Iris pigment epithelial cell (primary cell): Measurements from ENCODE around the gene CYP27B1.

ENCODE experiments used
- DNase-seq: peaks from one replicate; pipeline ENCODE4 v3.0.0-alpha.2; 2011; ENCODE audit warnings: low read depth

Gene CYP27B1

DNA sequence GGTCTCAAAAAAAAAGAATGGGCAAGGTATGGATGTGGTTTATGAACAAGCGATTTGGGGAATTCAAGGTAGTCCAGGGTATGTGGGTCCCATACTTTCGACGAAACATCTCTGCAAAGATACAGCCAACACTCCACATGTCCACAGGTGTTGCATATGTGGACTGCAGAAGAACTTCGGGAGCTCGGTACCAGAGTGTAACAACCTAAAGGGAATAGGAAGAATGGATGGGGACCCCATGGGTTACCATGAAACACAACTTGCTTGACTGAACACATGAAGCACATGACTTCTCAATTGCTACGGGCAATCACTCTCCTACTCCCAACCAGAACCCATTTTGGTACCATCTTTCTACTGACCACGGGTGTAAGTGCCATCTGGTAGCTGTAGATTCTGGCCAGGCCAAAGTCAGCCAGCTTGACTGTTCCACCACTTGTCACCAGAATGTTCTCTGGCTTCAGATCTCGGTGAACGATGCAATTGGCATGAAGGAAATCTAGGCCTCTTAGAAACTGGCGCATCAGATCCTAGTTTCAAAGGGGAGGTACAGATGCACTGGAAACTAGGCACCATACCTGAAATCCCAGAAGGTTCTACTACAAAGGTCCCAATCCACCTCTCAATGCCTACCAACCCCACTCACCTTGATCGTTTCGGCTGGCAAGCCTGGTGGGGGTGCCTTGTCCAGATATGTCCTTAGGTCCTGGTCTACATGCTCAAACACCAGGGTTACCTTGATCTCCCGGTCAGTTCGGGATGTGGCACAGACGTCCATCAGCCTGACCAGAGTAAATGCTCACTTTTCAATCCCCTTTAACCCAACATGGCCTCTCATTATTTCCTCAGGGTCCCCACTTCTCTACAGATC, 16.1 kb downstream of the CYP27B1 start:
- no peak for DNase-seq

GRCh38 chr12:57749061-57749460, 17.8 kb downstream of the CYP27B1 start:
- no peak for DNase-seq

GRCh38 chr12:57746025-57746424, 20.9 kb downstream of the CYP27B1 start:
- DNase-seq, result no peak

- DNase-seq, result no peak
These were observed 21.4 kb downstream of the CYP27B1 start for GRCh38 chr12:57745485-57745881.

DNA sequence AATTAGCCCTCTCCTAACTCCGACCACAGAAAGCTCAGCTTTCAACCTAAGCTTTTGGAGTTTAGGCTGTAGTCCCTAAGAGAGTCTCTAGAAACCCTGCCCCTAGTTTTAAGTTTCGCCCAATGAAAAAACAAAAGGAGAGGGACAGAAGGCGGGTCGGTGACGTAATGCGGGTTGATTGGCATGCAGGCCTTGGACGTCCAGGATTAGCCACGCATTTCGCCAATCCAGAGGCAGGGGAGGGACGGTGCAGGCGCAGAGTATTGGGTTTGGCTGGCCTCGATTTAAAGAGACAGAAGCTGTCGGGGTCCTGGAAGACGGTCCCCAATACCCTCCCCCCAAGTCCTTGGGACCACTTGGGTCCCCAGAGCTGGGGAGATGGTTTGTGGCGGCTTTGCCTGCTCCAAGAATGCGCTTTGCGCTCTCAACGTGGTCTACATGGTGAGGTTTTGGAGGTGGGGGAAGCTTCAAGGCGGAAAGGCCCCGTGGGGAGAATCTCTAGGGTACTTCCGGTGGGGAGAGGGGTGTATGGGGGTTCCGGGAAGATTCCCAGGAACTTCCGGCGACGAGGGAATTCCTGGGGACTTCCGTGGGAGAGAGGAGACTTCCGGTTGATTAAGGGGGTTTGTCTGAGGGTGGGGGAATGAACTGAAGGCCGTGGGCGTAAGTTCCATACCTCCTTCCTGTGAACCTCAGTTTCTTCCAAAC, 21.9 kb downstream of the CYP27B1 start, which contains the start of gene TSPAN31:
Gene TSPAN31, plus strand, starts transcription at position 263 of the 708 bp plus-strand sequence. Its CDS starts 116 bp downstream, at position 379.
- DNase-seq, result peak; percentile 99

- DNase-seq, result peak; percentile 76
These were observed 22.6 kb downstream of the CYP27B1 start for GRCh38 chr12:57744194-57744776.

DNA sequence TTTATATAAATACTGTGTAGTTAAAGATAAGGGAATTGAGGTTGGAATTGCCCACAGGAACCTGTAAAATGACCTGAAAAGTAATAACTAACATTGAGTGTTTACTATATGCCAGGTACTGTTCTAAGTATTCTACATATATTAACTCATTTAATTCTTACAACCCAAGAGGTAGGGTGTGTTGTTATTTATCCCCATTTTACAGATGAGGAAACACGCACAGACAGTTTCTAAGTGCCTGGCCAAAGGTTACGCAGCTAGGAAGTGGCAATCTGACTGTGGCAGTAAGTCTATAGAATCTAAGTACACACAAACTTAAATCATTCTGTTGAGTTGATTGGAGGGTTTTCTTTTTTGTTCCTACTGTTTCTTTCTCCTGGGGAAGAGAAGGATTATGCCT, 23.1 kb downstream of the CYP27B1 start:
- no peak for DNase-seq

DNA sequence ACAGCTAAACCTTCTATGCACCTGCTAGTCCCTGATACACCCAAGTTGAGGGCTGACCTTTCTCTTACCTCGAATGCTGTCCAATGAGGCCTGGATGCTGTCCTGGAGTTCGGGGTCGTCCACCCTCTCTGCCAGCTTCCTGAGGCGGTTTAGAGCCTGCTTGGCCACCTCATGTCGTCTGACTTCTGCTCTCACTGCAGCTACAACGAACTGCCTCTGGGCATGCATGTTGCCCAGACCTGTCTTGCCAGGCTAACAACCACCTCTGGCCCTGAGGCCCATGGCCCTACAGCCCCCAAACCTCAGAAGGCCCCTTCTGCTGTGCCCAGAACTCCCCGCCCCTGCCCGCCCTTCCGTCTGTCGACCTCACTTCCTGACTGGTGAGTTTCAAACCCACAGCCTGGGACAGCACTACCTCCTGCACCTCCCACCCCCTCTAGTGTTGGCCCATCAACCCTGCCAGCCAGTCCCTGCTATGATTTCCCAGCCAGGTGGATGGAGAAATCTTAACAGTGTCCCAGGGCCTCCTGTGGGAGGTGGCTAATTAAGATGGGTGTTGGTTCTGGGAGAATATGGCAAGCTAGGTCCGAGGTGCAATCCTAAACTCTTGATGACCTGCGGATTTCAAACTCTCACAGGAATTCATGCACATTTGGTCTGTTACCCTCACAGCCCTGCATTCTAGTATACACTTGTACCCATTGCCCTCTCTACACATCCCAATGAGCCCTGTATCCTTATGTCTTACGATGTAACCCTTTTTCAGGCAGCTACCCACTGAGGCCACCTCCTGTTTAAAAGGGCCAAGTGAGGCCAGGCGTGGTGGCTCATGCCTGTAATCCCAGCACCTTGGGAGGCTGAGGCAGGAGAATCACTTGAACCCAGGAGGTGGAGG, 24.8 kb downstream of the CYP27B1 start:
- no peak for DNase-seq

GRCh38 chr12:57741413-57741789, 25.5 kb downstream of the CYP27B1 start:
- no peak for DNase-seq

- no peak for DNase-seq
These were observed 26.0 kb downstream of the CYP27B1 start for GRCh38 chr12:57740656-57741412.

DNA sequence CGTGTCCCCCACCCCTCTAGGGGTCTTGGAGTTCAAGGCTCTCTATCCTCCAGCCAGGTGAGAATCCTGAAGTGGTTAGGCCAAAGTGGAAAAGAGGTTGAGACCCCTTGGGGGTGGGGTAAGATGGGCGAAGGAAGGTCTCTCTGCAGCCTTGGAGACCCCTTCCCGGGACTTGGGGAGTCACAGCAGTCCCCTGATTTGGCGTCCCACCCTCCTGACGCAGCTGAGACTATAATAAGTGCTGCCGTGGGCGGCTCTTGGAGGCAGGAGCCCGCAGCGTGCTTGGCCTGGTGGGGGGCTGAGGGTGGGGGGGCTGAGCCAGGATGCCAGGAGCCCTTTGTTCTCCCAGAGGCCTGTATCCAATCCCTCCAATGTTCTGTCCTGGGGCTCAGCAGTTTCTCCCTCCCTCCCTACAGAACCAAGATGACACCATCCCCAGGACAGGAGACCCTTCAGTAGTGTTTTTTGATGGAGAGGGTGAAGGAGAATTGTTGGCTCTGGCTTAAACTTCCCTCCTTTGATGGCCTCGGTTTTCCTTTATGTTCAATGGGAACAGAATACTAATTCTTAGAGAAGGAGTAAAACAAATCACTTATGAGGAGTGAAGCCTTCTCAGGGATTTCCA, 26.9 kb downstream of the CYP27B1 start:
- no peak for DNase-seq

GRCh38 chr12:57739387-57739786, 27.5 kb downstream of the CYP27B1 start:
- DNase-seq, result no peak

GRCh38 chr12:57738661-57739237, 28.1 kb downstream of the CYP27B1 start, which contains the start of gene AGAP2:
AGAP2 (minus strand) TSS chr12:57738742; CDS start chr12:57738246, 496 bp downstream.
- no peak for DNase-seq

DNA sequence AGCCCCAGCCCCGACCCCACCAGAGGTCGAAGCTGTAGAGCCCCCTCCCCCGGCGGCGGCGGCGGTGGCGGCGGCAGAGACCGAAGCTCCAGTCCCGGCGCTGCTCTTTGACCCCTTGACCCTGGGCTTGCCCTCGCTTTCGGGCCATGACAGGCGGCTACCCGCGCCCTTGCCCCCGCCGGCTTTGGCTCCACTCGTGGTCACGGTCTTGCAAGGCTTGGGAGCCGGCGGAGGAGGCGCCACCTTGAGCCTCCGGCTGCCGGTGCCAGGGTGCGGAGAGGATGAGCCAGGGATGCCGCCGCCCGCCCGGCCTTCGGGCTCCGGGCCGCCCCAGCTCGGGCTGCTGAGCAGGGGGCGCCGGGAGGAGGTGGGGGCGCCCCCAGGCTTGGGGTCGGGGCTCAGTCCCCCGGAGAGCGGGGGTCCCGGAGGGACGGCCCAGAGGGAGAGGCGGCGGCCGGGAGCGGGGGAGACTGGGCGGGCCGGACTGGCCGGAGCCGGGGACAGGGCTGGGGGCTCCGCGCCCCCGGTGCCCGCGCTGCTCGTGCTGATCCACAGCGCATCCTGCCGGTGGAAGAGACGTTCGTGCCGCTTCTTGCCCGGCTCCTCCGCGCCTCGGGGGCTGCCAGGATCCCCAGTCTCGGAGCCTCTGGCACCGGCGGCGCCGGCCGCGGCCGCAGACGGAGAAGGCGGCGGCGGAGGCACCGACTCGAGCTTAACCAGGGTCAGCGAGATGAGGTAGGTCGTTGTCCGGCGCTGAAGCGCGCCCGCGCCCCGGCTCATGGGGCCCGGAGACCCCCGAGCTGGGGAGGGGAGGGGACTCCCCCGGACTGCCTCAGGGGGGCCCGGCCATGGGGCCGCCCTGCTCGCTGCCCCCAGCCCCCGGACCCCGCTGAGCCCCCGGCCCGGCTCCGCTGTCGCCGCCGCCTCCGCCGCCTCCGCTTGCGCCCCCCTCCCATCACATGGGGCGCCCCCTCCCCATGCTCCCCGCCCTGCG, 29.1 kb downstream of the CYP27B1 start:
- DNase-seq, result no peak

- DNase-seq, result no peak
These were observed 30.0 kb downstream of the CYP27B1 start for GRCh38 chr12:57736741-57737466.

DNA sequence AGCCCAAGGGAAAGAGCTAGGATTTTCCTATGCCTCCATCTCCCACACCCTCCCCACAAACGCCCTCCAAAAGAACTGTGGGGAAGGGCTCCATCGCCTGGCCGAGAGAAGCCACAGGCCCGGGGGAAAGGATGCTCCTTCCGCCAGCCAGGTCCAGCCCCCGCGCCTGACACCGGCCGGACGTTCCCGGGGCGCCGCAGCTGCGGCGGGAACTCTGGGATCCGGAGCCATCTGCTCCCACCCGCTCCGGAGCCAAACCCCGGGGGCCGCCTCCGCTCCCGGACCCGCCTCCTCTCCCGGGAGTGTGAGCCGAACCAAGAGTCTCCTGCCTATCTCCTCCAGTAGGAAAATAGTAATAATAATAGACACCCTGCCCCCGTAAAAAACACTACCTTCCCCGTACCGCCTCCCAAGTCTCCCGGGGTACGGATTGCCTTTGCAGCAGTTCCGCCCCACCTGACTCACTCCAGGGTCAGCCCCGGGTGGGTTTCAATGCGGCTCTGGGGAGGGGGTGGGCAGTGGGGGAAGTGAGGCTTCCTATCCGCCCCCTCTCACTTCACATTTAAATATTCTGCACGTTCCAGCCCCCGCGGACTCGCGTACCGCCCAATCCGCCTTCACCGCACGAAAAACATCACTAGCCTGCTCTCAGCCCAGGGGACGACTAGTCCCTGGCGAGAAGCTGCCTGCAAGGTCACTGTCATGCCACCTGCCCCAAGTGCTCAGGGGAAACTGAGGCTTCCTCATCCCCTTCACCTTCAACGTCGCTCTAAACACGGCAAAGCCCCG, 30.7 kb downstream of the CYP27B1 start:
- DNase-seq, result peak; percentile 31

DNA sequence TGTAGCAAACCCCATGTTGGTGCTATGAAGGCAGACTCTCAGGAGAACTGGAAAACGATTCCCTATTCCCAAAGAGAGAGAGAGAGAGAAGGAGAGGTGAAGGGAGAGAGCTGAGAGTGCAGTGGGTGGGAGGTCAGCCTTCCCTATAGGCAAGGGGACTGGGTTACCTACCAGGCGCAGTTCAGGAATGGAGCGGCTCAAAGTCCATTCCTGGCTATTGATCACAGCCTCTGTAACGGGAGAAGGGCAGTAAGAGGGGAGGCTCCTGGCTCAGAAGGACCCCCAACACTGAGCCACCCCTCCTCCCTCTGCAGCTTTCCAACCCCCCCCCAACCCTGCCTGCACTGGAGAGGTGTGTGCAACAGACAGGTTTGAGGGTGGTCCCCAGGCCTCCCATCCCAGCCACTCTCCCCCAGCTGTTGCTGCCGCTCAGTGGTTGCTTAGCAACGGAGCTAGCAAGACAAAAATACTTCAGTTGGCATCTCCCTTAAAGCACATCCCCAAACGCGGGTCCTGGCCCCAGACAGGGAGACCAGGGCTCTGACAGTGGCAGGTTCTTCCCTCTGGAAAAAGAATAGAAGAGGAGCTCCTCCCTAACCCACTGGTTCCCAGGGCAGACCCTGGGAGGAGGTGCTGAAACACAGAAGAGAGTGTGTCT, 31.6 kb downstream of the CYP27B1 start:
- DNase-seq, result no peak
